CD4-positive, alpha-beta T cell (primary cell): ENCODE data around the gene BOLA3. TPM values are rescaled to one million over a fixed set of nuclear protein-coding genes. Genes with fewer than 3 reads are reported as not detected.

ENCODE experiments used
- ATAC-seq: fragments of 200-7000 bp; cut with Tn5 transposase; one replicate; pipeline ENCODE4 v1.10.0; 2022; ENCODE audit warnings: mild to moderate bottlenecking; ENCODE audit not compliant: poor library complexity
- CTCF ChIA-PET: fragments of 350-600 bp; sonication (Branson Sonifier 250); formaldehyde crosslinking; loops from one replicate; lab custom pipeline; 2021; ENCODE audit warnings: antibody characterized with exemption, inconsistent platforms; lab: Charles Lee
- POLR2A ChIA-PET: fragments of 350-600 bp; sonication (Branson Sonifier 250); formaldehyde crosslinking; loops from one replicate; lab custom pipeline; 2021; ENCODE audit warnings: antibody characterized with exemption, inconsistent platforms; lab: Charles Lee
- DNase-seq, 14 experiments: peaks; one replicate each; pipeline ENCODE4 v3.0.0-alpha.2; 2013 to 2020; ENCODE audit warnings: mixed read lengths in 2 of 14
- H3K27ac ChIP-seq, 2 donors: one replicate each; pipeline versions ENCODE4 v1.5.1 to v1.7.0; 2013; ENCODE audit warnings: low read length in 2 of 2, low read depth in 1 of 2, mild to moderate bottlenecking in 1 of 2
- H3K27me3 ChIP-seq, 2 experiments: 1 replicate in 1 of 2; 2 replicates in 1 of 2; pipeline versions ENCODE4 v1.6.1 to v1.7.0; 2013; ENCODE audit warnings: low read length in 2 of 2, control low read depth in 1 of 2, mild to moderate bottlenecking in 1 of 2, moderate library complexity in 1 of 2; ENCODE audit not compliant: insufficient read depth in 2 of 2, control insufficient read depth in 1 of 2
- H3K36me3 ChIP-seq: one replicate; pipeline ENCODE4 v1.6.1; 2013; ENCODE audit warnings: low read length, control low read depth; ENCODE audit not compliant: insufficient read depth
- H3K4me1 ChIP-seq: one replicate; pipeline ENCODE4 v1.6.1; 2013; ENCODE audit warnings: low read length, control low read depth; ENCODE audit not compliant: insufficient read depth
- H3K4me3 ChIP-seq: one replicate; pipeline ENCODE4 v1.5.1; 2013; ENCODE audit warnings: mild to moderate bottlenecking, low read length, moderate library complexity
- H3K9me3 ChIP-seq, 2 experiments: 1 replicate in 1 of 2; 2 replicates in 1 of 2; pipeline versions ENCODE4 v1.6.1 to v1.7.0; 2013; ENCODE audit warnings: low read length in 2 of 2, mild to moderate bottlenecking in 2 of 2, control low read depth in 1 of 2, moderate library complexity in 1 of 2; ENCODE audit not compliant: control insufficient read depth in 1 of 2, insufficient read depth in 1 of 2
- H3K27ac Mint-ChIP-seq: one replicate; pipeline ENCODE4 v1.8.0; 2020; ENCODE audit warnings: mixed read lengths
- H3K27me3 Mint-ChIP-seq: one replicate; pipeline ENCODE4 v1.8.0; 2021; ENCODE audit warnings: mixed read lengths
- H3K36me3 Mint-ChIP-seq: one replicate; pipeline ENCODE4 v1.8.0; 2021; ENCODE audit warnings: low read depth, mixed read lengths
- H3K4me1 Mint-ChIP-seq: one replicate; pipeline ENCODE4 v1.8.0; 2021; ENCODE audit warnings: low read depth, mixed read lengths
- H3K4me3 Mint-ChIP-seq: one replicate; pipeline ENCODE4 v1.8.0; 2020; ENCODE audit warnings: mild to moderate bottlenecking, mixed read lengths
- H3K9me3 Mint-ChIP-seq: one replicate; pipeline ENCODE4 v1.8.0; 2020; ENCODE audit warnings: mixed read lengths
- CTCF ChIP-seq: fragments of 200-600 bp; IDR thresholded peaks from one replicate; pipeline ENCODE4 v1.8.0; 2022; ENCODE audit warnings: antibody characterized with exemption, mild to moderate bottlenecking
- intact Hi-C, 2 experiments: fragments of 100-400 bp; cut with DNase I in 1 of 2; cut with micrococcal nuclease in 1 of 2; formaldehyde crosslinking; loops; one replicate each; pipeline versions ENCODE4 v1.15.1 to v1.9.0; 2023 to 2025; cut with DNase I, micrococcal nuclease
- total RNA-seq, 174 experiments: library from RNA in 2 of 174; stranded (reverse) in 2 of 174; gene quantifications; one replicate each; pipeline ENCODE4 v1.2.3 and lab custom pipeline; 2021 to 2026

The BOLA3 gene
- total RNA-seq, 2 experiments from 2014 or later: 11.4 to 12.9 TPM

- Mint-ChIP-seq H3K27me3 (no peaks in the 10 kb centered on the region), H3K36me3 (peaks cover 86% of the 10 kb centered on the region), H3K27ac (no peak overlapping the region), H3K4me1 (no peaks in the 10 kb centered on the region), H3K9me3 (no peaks in the 10 kb centered on the region), H3K4me3 (no peak overlapping the region)
- POLR2A ChIA-PET: no interaction called here
- H3K4me1 ChIP-seq: no peaks in the 10 kb centered on the region
- H3K9me3 ChIP-seq: no peaks in the 10 kb centered on the region
- DNase-seq (no peak), ATAC-seq (no peak)
- CTCF ChIA-PET: no interaction called here
- no peak overlapping the region for H3K27ac ChIP-seq
- no peaks in the 10 kb centered on the region for H3K27me3 ChIP-seq
- H3K4me3 ChIP-seq: no peak overlapping the region
- intact Hi-C loops: loop anchor here in 1 of 2 experiments (10.0 kb wide), 1 partner anchor 275 kb away; the partner anchor contains the start of gene STAMBP
- TF ChIP-seq CTCF: no peak
- H3K36me3 ChIP-seq: peaks cover 59% of the 10 kb centered on the region
These were observed 47.9 kb downstream of the BOLA3 start for GRCh38 chr2:74099835-74100234.

DNA sequence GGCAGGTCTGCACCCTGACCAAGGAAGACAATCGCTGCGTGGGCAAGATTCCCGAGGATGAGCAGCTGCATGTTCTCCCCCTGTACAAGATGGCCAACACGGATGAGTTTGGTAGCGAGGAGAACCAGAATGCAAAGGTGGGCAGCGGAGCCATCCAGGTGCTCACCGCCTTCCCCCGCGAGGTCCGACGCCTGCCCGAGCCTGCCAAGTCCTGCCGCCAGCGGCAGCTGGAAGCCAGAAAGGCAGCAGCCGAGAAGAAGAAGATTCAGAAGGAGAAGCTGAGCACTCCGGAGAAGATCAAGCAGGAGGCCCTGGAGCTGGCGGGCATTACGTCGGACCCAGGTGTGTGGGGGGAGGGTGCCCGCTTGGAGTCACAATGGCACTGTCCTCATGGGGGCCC lies 48.4 kb downstream of the BOLA3 start:
- H3K9me3 Mint-ChIP-seq: no peaks in the 10 kb centered on the region
- H3K4me3 Mint-ChIP-seq: no peak overlapping the region
- H3K27me3 Mint-ChIP-seq: no peaks in the 10 kb centered on the region
- Histone ChIP-seq H3K4me1 (no peaks in the 10 kb centered on the region), H3K27ac (no peak overlapping the region), H3K4me3 (no peak overlapping the region), H3K27me3 (no peaks in the 10 kb centered on the region), H3K9me3 (no peaks in the 10 kb centered on the region), H3K36me3 (peaks cover 64% of the 10 kb centered on the region)
- peaks cover 87% of the 10 kb centered on the region for H3K36me3 Mint-ChIP-seq
- ChIA-PET POLR2A (no interaction called here), CTCF (no interaction called here)
- no peak overlapping the region for H3K27ac Mint-ChIP-seq
- TF ChIP-seq CTCF: no peak
- ATAC-seq: no peak
- DNase-seq: no peak
- no peaks in the 10 kb centered on the region for H3K4me1 Mint-ChIP-seq
- intact Hi-C loops: no loop called here

GRCh38 chr2:74097574-74097973 lies 50.1 kb downstream of the BOLA3 start:
- no peak for ATAC-seq
- CTCF ChIA-PET: no interaction called here
- peaks cover 75% of the 10 kb centered on the region for H3K36me3 ChIP-seq

More at GRCh38 chr2:74097574-74097973, 50.1 kb downstream of the BOLA3 start:
- H3K27ac ChIP-seq: no peak overlapping the region
- no peak for TF ChIP-seq CTCF
- H3K4me1 ChIP-seq: no peaks in the 10 kb centered on the region
- POLR2A ChIA-PET: no interaction called here
- no peaks in the 10 kb centered on the region for H3K4me1 Mint-ChIP-seq
- peaks cover 89% of the 10 kb centered on the region for H3K36me3 Mint-ChIP-seq
- H3K9me3 ChIP-seq: no peaks in the 10 kb centered on the region
- no peak overlapping the region for H3K4me3 Mint-ChIP-seq
- H3K27ac Mint-ChIP-seq: no peak overlapping the region
- DNase-seq: no peak
- H3K4me3 ChIP-seq: no peak overlapping the region
- intact Hi-C loops: no loop called here
- H3K27me3 ChIP-seq: no peaks in the 10 kb centered on the region
- H3K9me3 Mint-ChIP-seq: no peaks in the 10 kb centered on the region
- H3K27me3 Mint-ChIP-seq: no peaks in the 10 kb centered on the region
